Astrocyte (in vitro differentiated cells and primary cell): ENCODE measurements around the gene MGMT. TPM values are rescaled to one million over a fixed set of nuclear protein-coding genes. Genes with fewer than 3 reads are reported as not detected.

Experiments used
- DNase-seq: peaks from one replicate; pipeline ENCODE4 v3.0.0-alpha.2; 2010; ENCODE audit warnings: low read depth
- FAIRE-seq: peaks from 2 replicates; lab custom pipeline; 2011; peaks lifted over from hg19 to GRCh38; lab: Jason Lieb, UNC
- H2AFZ ChIP-seq: 2 replicates; pipeline ENCODE4 v1.6.0; 2012; ENCODE audit warnings: low read depth, low read length, inconsistent platforms
- H3K27ac ChIP-seq: 2 replicates; pipeline ENCODE4 v1.5.1; 2011; ENCODE audit warnings: low read depth, low read length, inconsistent platforms
- H3K27me3 ChIP-seq: 2 replicates; pipeline ENCODE4 v1.6.0; 2011; ENCODE audit warnings: low read length, inconsistent platforms; ENCODE audit not compliant: insufficient read depth
- H3K36me3 ChIP-seq: 2 replicates; pipeline ENCODE4 v1.5.1; 2011; ENCODE audit warnings: low read length, inconsistent platforms; ENCODE audit not compliant: insufficient read depth
- H3K4me1 ChIP-seq: 2 replicates; pipeline ENCODE4 v1.5.1; 2011; ENCODE audit warnings: low read length, inconsistent platforms; ENCODE audit not compliant: insufficient read depth
- H3K4me2 ChIP-seq: 2 replicates; pipeline ENCODE4 v1.6.0; 2012; ENCODE audit warnings: low read length, inconsistent platforms
- H3K4me3 ChIP-seq: 2 replicates; pipeline ENCODE4 v1.5.1; 2011; ENCODE audit warnings: low read depth, mild to moderate bottlenecking, low read length, inconsistent platforms; ENCODE audit not compliant: insufficient read depth
- H3K79me2 ChIP-seq: 2 replicates; pipeline ENCODE4 v1.6.0; 2012; ENCODE audit warnings: mild to moderate bottlenecking, low read length, inconsistent platforms; ENCODE audit not compliant: insufficient read depth
- H3K9ac ChIP-seq: 2 replicates; pipeline ENCODE4 v1.6.0; 2012; ENCODE audit warnings: mild to moderate bottlenecking, low read length, inconsistent platforms
- H3K9me3 ChIP-seq: 2 replicates; pipeline ENCODE4 v1.5.1; 2012; ENCODE audit warnings: low read depth, mild to moderate bottlenecking, low read length, inconsistent platforms; ENCODE audit not compliant: insufficient read depth
- H4K20me1 ChIP-seq: 2 replicates; pipeline ENCODE4 v1.6.0; 2012; ENCODE audit warnings: low read length, inconsistent platforms; ENCODE audit not compliant: insufficient read depth
- H3K27ac Mint-ChIP-seq: one replicate; pipeline ENCODE4 v1.8.0; 2021; ENCODE audit warnings: mild to moderate bottlenecking, mixed read lengths; ENCODE audit not compliant: unreplicated experiment
- H3K27me3 Mint-ChIP-seq: one replicate; pipeline ENCODE4 v1.8.0; 2021; ENCODE audit warnings: low read depth, mixed read lengths; ENCODE audit not compliant: unreplicated experiment
- H3K36me3 Mint-ChIP-seq: one replicate; pipeline ENCODE4 v1.8.0; 2021; ENCODE audit warnings: low read depth, mixed read lengths; ENCODE audit not compliant: unreplicated experiment
- H3K4me1 Mint-ChIP-seq: one replicate; pipeline ENCODE4 v1.8.0; 2021; ENCODE audit warnings: low read depth, mixed read lengths; ENCODE audit not compliant: unreplicated experiment
- H3K4me3 Mint-ChIP-seq: one replicate; pipeline ENCODE4 v1.8.0; 2021; ENCODE audit warnings: mild to moderate bottlenecking, moderate library complexity, mixed read lengths; ENCODE audit not compliant: unreplicated experiment
- H3K9me3 Mint-ChIP-seq: one replicate; pipeline ENCODE4 v1.8.0; 2021; ENCODE audit warnings: mild to moderate bottlenecking, mixed read lengths; ENCODE audit not compliant: unreplicated experiment
- CTCF ChIP-seq: IDR thresholded peaks from 2 replicates; pipeline ENCODE4 v1.5.1; 2011; ENCODE audit warnings: low read depth, mild to moderate bottlenecking, inconsistent platforms, low read length, moderate library complexity; ENCODE audit not compliant: insufficient read depth
- EZH2 ChIP-seq: IDR thresholded peaks from 2 replicates; pipeline ENCODE4 v1.6.1; 2012; ENCODE audit warnings: mild to moderate bottlenecking, low read length, inconsistent platforms; ENCODE audit not compliant: insufficient read depth
- total RNA-seq: library from RNA; stranded (reverse); gene quantifications from 2 replicates; pipeline ENCODE4 v1.2.1, GENCODE V29; 2021

The MGMT gene
- total RNA-seq, 1 donor from 2014 or later = 9.5 TPM

DNA sequence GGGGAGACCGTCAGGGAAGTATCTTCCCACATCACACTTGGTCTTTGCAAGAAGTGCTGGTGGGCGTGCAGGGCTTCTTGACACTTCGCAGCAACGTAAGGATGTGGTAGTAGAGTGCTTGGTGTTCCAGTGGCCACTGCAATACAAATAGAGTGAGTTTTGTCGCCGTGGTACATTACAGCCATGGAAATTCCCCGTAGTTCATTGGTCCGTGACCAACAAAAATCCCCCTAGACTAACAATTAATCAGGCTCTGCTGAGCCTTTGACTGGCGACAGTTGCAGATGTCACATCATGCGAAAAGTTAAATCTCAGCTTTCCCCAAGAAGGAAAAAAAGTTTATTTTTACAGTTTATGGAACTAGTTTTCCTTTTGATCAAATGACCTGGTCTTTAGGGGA, 134.7 kb downstream of the MGMT start:
- no peak for TF ChIP-seq EZH2
- no peak for TF ChIP-seq CTCF
- Histone ChIP-seq H3K27me3 (no peaks in the 10 kb centered on the region), H3K4me3 (no peak overlapping the region), H3K27ac (no peak overlapping the region), H2AFZ (no peak overlapping the region), H4K20me1 (no peaks in the 10 kb centered on the region), H3K4me1 (no peaks in the 10 kb centered on the region), H3K36me3 (no peaks in the 10 kb centered on the region), H3K9ac (no peak overlapping the region), H3K9me3 (no peaks in the 10 kb centered on the region), H3K4me2 (no peak overlapping the region), H3K79me2 (no peaks in the 10 kb centered on the region)
- Mint-ChIP-seq H3K9me3 (peaks cover 3% of the 10 kb centered on the region), H3K4me1 (no peaks in the 10 kb centered on the region), H3K36me3 (no peaks in the 10 kb centered on the region), H3K27ac (no peak overlapping the region), H3K27me3 (no peaks in the 10 kb centered on the region), H3K4me3 (no peak overlapping the region)
- FAIRE-seq (no peak), DNase-seq (no peak)

DNA sequence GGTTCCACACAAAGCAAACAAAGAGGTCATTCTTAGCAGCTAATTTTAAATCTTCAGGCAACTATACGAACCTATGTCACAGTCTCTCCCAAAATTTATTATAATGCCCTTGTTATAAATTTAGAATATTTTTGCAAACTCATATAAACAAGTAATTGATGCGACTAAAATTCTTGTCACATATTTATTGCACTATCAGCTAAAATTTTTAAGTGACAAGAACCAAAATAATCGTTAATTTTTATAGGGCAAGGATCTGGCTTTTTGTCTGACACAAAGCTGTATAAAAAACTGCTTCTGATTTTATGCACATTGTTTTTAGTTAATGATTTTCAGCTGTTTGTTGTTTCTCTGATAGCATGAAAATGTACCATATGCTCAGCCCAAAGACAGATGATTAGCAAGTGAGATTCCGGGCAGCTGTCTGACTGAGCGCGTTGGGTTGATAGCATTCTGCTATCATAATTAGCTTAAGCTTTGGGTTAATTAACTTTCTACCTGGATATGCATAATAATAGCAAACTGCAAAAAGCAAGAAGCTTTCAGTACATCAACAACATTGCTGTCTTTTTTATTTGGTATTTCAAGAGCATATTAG, 136.0 kb downstream of the MGMT start:
- Histone ChIP-seq H3K4me2 (no peak overlapping the region), H2AFZ (no peak overlapping the region), H3K4me3 (no peak overlapping the region), H3K36me3 (no peaks in the 10 kb centered on the region), H3K9ac (no peak overlapping the region), H3K9me3 (no peaks in the 10 kb centered on the region), H3K27ac (no peak overlapping the region), H3K79me2 (no peaks in the 10 kb centered on the region), H3K27me3 (no peaks in the 10 kb centered on the region), H3K4me1 (no peaks in the 10 kb centered on the region), H4K20me1 (no peaks in the 10 kb centered on the region)
- Mint-ChIP-seq H3K27ac (no peak overlapping the region), H3K4me3 (no peak overlapping the region), H3K36me3 (no peaks in the 10 kb centered on the region), H3K9me3 (no peaks in the 10 kb centered on the region), H3K27me3 (no peaks in the 10 kb centered on the region), H3K4me1 (no peaks in the 10 kb centered on the region)
- TF ChIP-seq EZH2 (no peak), CTCF (no peak)
- DNase-seq = no peak
- FAIRE-seq = no peak

DNA sequence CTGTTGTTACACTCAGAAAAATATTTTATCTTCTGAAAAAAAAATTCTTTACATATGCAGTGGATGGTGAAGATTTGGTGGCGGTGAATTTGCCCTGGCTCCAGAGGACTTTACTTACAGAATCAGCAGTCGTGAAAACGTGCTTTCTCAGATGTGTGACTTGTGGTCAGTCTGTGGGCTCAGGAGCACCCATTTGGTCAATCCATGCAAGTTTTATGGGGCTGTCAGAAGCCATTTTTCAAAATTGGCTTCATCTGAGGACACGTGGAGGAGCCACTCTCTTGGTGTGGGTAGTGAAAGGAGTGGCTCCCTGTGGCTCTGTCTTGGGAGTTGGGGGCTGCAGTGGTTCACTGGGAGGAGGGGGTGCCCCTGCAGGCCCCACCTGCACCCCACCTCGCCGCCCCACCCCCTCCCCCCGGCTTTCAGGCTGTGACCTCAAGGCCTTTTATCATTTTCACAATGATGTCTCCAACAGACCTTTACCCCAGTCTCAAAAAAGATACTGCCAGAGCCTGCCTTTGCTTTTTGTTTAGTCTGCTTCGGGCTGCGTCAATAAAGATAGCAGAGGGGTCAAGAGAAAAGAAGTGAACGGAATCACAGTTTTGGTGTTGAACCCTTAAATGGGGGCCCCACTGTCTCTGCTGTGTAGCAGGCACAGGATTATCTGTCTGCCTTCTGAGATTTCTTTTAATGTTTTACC, 137.4 kb downstream of the MGMT start:
- Histone ChIP-seq H3K36me3 (no peaks in the 10 kb centered on the region), H3K4me1 (no peaks in the 10 kb centered on the region), H3K27me3 (no peaks in the 10 kb centered on the region), H3K4me2 (no peak overlapping the region), H3K9me3 (no peaks in the 10 kb centered on the region), H4K20me1 (no peaks in the 10 kb centered on the region), H3K4me3 (no peak overlapping the region), H3K9ac (no peak overlapping the region), H2AFZ (no peak overlapping the region), H3K79me2 (no peaks in the 10 kb centered on the region), H3K27ac (no peak overlapping the region)
- TF ChIP-seq CTCF = no peak
- TF ChIP-seq EZH2 = no peak
- FAIRE-seq (no peak), DNase-seq (no peak)
- no peak overlapping the region for H3K4me3 Mint-ChIP-seq
- H3K27me3 Mint-ChIP-seq = no peaks in the 10 kb centered on the region
- H3K4me1 Mint-ChIP-seq = no peaks in the 10 kb centered on the region
- no peaks in the 10 kb centered on the region for H3K36me3 Mint-ChIP-seq
- no peak overlapping the region for H3K27ac Mint-ChIP-seq
- peaks cover 2% of the 10 kb centered on the region for H3K9me3 Mint-ChIP-seq
